Ishikawa (cell line): ENCODE data around the gene CTSD.

Experiments used
- CREB1 ChIP-seq: IDR thresholded peaks from 2 replicates; pipeline ENCODE4 v1.6.1; 2012; ENCODE audit warnings: low read depth
- EP300 ChIP-seq: IDR thresholded peaks from 2 replicates; pipeline ENCODE4 v1.6.1; 2012; ENCODE audit warnings: borderline replicate concordance
- NFIC ChIP-seq: IDR thresholded peaks from 2 replicates; pipeline ENCODE4 v1.6.1; 2012
- TAF1 ChIP-seq: IDR thresholded peaks from 2 replicates; pipeline ENCODE4 v1.6.1; 2012; ENCODE audit warnings: low read depth, mild to moderate bottlenecking

GRCh38 chr11:1749395-1750351 is 14.1 kb downstream of the CTSD start:
- TF ChIP-seq NFIC, result no peak
- no peak for TF ChIP-seq TAF1
- TF ChIP-seq EP300, result no peak
- no peak for TF ChIP-seq CREB1
